ENCODE results near the gene PGRMC2. TPM values are rescaled to one million over a fixed set of nuclear protein-coding genes. Genes with fewer than 3 reads are reported as not detected.

Gene PGRMC2
- polyA plus RNA-seq, 3 donors: 6.3 to 13.9 (median 7.3) TPM

DNA sequence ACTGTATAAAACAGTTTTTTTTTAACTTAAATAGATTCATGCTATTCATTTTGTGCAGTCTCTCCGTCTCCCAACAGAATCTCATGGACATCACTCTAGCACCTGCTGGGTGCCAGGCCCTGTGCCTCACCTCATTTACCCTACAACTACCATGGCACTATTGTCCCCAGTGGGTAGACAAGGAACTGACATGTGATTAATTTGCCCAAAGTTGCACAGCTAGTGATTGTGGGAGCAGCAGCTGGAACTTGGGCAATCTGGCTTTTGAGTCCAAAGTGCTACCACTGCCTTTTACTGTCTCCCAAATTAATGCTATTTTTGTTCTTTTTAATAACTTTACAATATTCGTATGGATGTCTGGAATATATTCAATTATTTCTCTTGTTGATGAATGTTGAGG lies 11.2 kb upstream of the PGRMC2 start:
- intact Hi-C loops (cut with micrococcal nuclease): no loop called here
- Histone ChIP-seq H4K20me1 (ENCODE audit: insufficient read depth, low read length) (no peaks in the 10 kb centered on the region), H3K4me2 (replicated peaks; ENCODE audit: extremely low read depth, low read length, poor library complexity, severe bottlenecking) (no peak overlapping the region), H3K27me3 (ENCODE audit: control insufficient read depth in 2 of 2, insufficient read depth in 2 of 2, low read length in 2 of 2) (no peaks in the 10 kb centered on the region), H3K9me3 (replicated peaks in 1 of 2; ENCODE audit: control insufficient read depth in 1 of 2, insufficient read depth in 1 of 2, low read length in 2 of 2) (no peaks in the 10 kb centered on the region), H3K79me2 (ENCODE audit: insufficient read depth, low read length) (no peaks in the 10 kb centered on the region), H2AFZ (ENCODE audit: insufficient read depth, low read depth, low read length, poor library complexity, severe bottlenecking) (no peak overlapping the region), H3K9ac (ENCODE audit: insufficient read depth, low read length, poor library complexity, severe bottlenecking) (no peak overlapping the region), H3K4me3 (replicated peaks in 1 of 3; ENCODE audit: low read depth in 2 of 3, low read length in 3 of 3) (no peak overlapping the region), H3K4me1 (ENCODE audit: control insufficient read depth in 1 of 2, insufficient read depth in 2 of 2, low read length in 2 of 2) (no peaks in the 10 kb centered on the region), H3K36me3 (replicated peaks in 1 of 2; ENCODE audit: control insufficient read depth in 1 of 2, insufficient read depth in 2 of 2, low read length in 2 of 2) (no peaks in the 10 kb centered on the region), H3K27ac (ENCODE audit: low read depth in 1 of 2, low read length in 2 of 2) (no peak overlapping the region)
- Mint-ChIP-seq H3K27me3 (ENCODE audit: low read depth in 3 of 3) (no peaks in the 10 kb centered on the region), H3K4me3 (no peak overlapping the region), H3K36me3 (no peaks in the 10 kb centered on the region), H3K9me3 (no peaks in the 10 kb centered on the region), H3K27ac (peak overlapping the region in 1 of 7 donors; percentile 9), H3K4me1 (peaks cover 3% of the 10 kb centered on the region)
- TF ChIP-seq, protein P1, sequence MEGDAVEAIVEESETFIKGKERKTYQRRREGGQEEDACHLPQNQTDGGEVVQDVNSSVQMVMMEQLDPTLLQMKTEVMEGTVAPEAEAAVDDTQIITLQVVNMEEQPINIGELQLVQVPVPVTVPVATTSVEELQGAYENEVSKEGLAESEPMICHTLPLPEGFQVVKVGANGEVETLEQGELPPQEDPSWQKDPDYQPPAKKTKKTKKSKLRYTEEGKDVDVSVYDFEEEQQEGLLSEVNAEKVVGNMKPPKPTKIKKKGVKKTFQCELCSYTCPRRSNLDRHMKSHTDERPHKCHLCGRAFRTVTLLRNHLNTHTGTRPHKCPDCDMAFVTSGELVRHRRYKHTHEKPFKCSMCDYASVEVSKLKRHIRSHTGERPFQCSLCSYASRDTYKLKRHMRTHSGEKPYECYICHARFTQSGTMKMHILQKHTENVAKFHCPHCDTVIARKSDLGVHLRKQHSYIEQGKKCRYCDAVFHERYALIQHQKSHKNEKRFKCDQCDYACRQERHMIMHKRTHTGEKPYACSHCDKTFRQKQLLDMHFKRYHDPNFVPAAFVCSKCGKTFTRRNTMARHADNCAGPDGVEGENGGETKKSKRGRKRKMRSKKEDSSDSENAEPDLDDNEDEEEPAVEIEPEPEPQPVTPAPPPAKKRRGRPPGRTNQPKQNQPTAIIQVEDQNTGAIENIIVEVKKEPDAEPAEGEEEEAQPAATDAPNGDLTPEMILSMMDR (IDR thresholded peaks at IDR 0.05): no peak
- no peak for DNase-seq
- no CpG with 5 or more reads among the region's 2 CpGs for WGBS (ENCODE audit: insufficient coverage)

DNA sequence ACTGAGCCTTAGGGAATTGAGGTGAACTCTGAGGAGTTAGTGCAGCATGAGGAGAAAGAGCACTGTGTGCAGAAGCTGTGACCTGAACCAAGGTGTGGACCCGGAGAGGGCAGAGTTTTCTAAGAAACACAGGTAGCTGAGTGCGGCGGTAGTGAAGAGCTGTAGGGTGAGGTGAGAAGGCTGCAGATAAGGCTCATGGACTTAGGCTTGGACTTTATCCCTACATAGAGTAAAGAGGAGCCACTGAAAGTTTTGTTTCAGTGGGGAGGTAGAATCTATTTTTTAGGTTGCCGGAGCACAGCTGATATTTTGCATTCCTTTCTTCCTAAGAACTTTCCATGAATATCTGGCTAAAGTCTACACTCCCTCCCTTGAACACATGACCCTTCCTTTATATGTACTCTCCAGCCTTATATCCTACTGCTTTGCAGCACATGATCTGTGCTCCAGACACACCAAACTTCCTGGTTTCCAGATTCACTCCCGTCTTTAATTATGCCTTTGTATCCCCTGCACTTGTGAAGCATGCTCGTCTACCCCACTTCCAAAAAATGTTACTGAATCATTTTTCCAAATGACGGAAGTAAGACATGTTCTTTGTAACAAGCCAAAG lies 10.6 kb upstream of the PGRMC2 start:
- Histone ChIP-seq H3K36me3 (replicated peaks in 1 of 2; ENCODE audit: control insufficient read depth in 1 of 2, insufficient read depth in 2 of 2, low read length in 2 of 2) (no peaks in the 10 kb centered on the region), H3K27ac (ENCODE audit: low read depth in 1 of 2, low read length in 2 of 2) (no peak overlapping the region), H2AFZ (ENCODE audit: insufficient read depth, low read depth, low read length, poor library complexity, severe bottlenecking) (no peak overlapping the region), H3K79me2 (ENCODE audit: insufficient read depth, low read length) (no peaks in the 10 kb centered on the region), H3K27me3 (ENCODE audit: control insufficient read depth in 2 of 2, insufficient read depth in 2 of 2, low read length in 2 of 2) (no peaks in the 10 kb centered on the region), H3K4me1 (ENCODE audit: control insufficient read depth in 1 of 2, insufficient read depth in 2 of 2, low read length in 2 of 2) (no peaks in the 10 kb centered on the region), H4K20me1 (ENCODE audit: insufficient read depth, low read length) (no peaks in the 10 kb centered on the region), H3K4me3 (replicated peaks in 1 of 3; ENCODE audit: low read depth in 2 of 3, low read length in 3 of 3) (no peak overlapping the region), H3K4me2 (replicated peaks; ENCODE audit: extremely low read depth, low read length, poor library complexity, severe bottlenecking) (no peak overlapping the region), H3K9me3 (replicated peaks in 1 of 2; ENCODE audit: control insufficient read depth in 1 of 2, insufficient read depth in 1 of 2, low read length in 2 of 2) (no peaks in the 10 kb centered on the region), H3K9ac (ENCODE audit: insufficient read depth, low read length, poor library complexity, severe bottlenecking) (no peak overlapping the region)
- Mint-ChIP-seq H3K9me3 (no peaks in the 10 kb centered on the region), H3K4me1 (peaks cover 3% of the 10 kb centered on the region), H3K27ac (no peak overlapping the region), H3K36me3 (no peaks in the 10 kb centered on the region), H3K27me3 (ENCODE audit: low read depth in 3 of 3) (no peaks in the 10 kb centered on the region), H3K4me3 (no peak overlapping the region)
- TF ChIP-seq, protein P1 (IDR thresholded peaks at IDR 0.05): no peak
- no peak for DNase-seq
- intact Hi-C loops (cut with micrococcal nuclease): no loop called here
- WGBS (ENCODE audit: insufficient coverage): 84% methylated on average over 3 of the region's 7 CpGs

All from CD14-positive monocyte (primary cell).